ENCODE data around the gene RNF214.

Gene RNF214

GRCh38 chr11:117217141-117218084 lies 15.1 kb upstream of the RNF214 start:
- DNase-seq = peak; percentile 71

DNA sequence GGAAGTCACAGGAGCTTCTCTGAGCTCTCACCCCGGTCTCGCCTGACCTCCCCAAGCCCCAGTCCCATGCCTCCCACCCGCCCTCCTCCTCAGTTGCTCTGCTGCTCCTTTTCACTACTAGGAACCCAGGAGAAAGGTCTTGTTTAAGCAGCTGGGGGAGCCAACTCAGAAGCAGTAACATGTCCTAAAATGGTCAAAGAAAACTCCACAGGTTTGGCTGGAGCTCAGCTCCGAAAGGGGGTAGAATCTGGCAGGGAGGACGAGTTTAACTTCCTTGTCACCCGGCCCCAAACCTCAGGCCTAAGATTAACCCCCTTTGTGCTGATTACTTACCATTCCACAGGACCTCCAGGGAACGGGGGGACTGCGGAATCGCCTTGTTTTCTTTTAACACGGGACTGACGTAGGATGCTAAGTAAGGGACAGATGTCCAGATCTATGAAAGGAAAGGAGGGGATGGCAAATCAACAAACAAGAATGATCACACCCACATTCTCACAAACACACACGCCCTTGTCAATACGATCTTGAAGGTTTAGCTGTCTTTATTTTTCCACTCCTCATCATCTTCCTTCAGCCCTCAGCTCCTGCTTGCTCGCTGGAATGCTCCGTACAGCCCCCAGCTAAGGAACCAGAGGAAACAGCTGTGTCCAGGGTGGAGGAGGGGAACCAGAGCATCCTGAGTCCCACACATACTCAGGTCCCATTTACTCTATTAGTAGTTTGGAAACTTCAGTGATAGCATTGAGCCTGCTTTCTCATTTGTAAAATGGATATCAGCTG lies 14.1 kb upstream of the RNF214 start:
- no peak for DNase-seq

GRCh38 chr11:117219001-117219400 lies 13.5 kb upstream of the RNF214 start:
- no peak for DNase-seq

DNA sequence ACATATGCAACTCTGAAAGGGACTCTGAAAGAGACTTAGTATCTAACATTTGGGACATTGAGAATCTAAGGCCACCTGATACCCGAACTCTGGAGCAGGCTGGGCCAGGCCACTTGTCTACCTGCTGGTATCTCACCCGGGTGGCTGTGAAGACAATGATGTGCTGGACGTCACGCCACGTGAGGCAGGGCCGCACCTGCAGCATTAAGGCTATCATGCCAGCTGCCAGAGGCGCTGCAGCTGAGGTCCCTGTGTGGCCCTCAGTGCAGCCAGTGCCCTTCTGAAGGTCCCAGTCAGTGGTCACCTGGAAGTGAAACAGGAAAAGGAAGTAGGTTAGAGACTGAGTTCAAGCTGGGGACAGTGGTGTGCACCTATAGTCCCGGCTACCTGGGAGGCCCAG lies 13.0 kb upstream of the RNF214 start:
- DNase-seq = no peak

- DNase-seq = no peak
Measured at GRCh38 chr11:117219995-117220394, 12.5 kb upstream of the RNF214 start.

DNA sequence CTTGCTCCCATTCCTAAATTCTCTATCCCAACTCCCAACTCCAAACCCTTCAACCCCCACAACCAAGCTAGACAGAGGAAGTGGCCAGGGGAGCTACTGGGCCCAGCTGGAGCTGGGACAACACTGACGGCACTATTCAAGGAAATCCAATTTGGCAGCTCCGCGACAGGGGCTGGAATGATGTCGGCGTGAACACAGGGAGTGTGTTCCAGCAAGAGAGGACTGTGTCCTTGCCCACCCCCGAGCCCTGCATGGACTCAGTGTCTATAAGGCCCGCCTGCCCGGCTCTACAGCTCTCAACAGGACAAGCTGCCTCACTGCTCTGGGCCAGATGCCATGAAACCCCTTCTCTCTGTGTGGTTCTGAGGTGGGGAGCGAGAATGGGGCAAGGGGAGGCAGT lies 11.9 kb upstream of the RNF214 start:
- no peak for DNase-seq

DNA sequence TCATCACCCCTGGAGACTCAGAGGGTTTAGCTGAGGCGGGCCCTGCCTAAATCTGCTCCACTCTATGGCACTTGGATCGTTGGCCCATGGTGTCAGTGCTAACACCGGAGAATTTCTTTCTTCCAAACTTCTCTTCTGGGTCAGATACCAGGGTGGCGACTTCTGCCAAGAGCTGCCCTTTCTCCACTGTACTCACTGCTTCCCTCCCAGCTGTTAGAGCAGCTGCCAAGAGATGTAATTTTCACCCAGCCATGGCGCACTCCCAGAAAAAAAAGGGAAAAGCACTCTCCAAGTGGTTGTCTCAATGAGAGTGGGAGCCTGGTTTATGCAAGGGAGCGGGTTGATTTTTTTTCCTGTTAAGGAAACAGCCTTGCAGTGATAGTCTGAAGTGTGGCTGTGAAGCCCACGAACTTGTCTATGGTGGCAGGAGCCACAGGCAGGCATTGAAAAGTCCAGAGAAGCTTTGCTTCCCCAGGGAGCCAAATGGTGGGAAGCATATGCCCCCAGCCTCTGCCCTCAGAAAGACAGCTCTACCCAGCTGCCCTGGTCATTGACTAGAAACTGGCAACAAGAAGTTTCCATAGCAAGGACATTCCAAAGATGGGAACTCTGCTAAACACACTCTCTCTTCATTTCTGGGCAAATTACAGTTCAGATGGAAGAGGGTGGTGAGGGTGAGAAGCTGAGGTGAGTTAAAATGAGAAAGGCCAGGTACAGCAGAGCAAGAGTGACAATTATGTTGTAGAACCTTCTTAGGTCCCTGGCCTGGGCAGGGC lies 11.3 kb upstream of the RNF214 start:
- DNase-seq = no peak

- peak; percentile 45 for DNase-seq
Measured at GRCh38 chr11:117221775-117222517, 10.5 kb upstream of the RNF214 start.

GRCh38 chr11:117222991-117223740 lies 9.3 kb upstream of the RNF214 start:
- no peak for DNase-seq

DNA sequence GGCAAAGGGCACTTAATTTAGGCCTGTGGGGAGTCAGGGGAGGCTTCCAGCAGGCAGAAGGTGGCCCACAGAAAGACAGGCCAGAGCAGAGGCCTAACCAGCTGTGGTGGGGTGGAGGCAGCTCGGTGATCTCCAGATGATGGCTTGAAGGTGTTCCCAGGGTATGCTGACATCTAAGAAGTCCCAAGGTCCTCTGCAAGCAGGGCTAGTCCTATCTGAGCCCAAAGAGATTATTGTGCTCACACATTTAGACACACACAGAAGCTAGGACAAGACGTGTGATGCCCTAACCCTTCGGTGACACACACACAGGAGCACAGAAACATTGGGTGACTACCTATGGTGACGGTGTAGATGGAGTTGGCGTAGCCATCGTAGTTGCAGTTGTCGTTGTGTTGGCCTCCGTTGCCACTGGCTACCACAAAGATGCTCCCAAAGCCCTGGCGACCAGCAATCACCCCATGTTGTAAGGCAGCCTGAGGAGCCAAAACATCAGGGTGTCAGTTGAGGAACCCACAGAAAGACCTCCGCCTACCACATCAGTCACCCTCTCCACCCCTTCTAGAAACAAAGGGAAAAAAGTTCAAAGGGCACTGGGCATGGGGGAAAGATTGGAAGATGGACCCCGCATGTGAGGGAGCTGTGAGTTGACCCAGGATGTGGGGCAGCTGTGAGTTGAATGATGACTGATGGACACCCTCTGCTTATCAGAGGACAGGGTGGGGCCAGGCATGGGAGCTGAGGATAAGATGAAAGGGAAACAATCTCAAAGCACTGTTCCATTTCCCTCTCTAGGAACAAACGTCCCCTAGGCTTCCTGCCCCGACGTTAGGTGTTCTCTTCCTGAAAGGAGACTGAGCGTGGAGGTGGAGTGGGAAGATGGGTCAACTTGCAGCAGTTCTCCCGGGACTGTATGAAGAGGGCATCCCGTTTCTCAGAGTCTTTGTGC lies 8.5 kb upstream of the RNF214 start:
- DNase-seq = no peak

- no peak for DNase-seq
Measured at GRCh38 chr11:117225553-117226170, 6.8 kb upstream of the RNF214 start.

DNA sequence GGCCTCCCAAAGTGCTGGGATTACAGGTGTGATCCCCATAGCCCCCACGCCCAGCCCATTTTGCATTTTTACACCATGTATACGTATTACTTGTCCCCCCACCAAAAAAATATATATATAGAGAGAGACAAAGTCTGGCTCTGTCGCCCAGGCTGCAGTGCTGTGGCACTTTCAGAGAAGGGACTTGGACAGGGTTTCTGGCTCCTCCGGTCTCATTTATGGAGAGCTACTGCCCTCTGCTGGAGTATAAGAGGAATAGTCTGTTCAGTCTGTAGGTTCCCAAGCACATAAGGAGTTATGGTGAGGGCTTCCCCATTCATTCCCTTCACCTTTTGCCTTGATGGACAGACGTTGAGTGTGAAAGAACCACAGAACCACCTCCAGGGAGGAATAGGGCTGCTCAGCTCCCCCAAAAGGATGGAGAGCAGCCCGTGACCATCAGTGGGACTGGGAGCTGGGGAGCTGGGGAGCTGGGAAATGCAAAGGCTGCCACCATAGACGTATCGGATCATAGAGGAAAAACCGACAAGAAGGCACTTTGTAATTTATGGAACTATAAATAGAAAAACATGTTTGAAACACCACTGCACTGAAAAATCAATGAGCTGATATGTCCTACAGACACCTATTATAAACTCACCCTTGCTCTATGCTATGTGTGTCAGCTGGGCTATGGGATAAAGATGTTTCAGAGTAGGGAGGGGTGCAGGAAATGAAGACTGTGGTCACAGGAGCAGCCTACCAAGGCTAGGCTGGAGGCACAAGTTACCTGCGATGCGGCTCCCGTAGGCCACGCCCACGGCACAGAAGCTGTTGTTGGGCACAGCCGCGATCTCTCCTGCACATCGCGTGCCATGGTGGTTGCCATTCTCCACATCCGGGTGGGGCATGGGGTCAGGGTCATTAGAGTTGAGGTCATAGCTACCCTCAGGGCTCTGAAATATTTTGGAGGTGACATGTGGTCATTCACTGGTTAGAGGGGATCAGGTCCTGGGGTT lies 5.8 kb upstream of the RNF214 start:
- peak; percentile 78 for DNase-seq

DNA sequence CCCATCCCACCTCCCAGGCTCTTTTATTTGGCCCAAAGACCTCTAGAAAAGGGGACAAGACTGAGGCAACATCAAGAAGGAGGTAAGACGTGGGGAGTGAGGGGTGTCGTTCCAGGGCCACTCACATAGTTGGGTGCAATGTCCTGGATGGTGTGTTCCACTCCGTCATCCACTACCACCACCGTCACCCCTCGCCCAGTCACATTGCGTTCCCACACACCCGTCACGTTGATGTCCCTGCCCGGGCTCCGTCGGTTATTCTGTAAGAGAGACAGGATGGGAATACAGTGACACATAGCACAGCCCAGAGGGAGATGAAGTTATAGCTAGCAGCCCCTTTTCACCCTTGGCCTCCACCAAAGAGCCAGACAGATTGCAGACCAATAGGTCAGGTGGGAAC lies 4.4 kb upstream of the RNF214 start:
- DNase-seq = no peak

DNA sequence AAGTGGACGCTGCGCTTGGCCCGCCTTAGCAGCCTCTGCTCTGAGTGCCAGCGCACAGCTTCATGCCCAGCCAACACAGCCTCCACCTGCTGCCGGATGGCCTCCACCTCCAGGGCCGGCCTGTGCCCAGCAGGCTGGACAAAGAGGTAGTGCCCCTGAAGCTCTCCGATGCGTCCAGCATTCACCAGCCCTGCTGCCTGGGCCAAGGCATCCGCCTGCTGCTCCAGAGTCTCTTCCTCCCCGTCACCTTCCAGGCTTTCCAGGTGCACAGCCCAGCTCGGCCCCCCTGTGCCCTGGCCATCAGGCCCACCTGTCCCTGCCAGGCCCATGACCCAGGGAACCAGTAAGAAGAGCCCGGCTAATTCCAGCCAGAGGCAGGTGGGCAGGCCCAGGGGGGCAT lies 3.1 kb upstream of the RNF214 start:
- no peak for DNase-seq

DNA sequence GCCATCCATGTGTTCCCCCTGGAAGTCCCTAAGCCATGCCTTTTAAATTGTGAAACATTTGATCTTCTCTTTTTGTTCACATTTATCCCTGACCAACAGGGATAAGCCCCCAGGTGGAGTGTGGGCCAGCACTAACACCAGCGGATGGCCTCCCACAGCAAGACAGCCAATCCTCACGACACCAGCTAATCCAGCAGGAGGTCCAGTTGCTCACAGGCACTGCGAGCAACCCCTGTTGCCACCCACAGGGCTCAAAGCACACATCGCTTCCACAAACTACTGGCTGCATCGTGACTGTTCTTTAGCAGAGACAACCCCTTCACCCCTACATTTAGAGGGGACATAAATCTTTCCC lies 2.6 kb upstream of the RNF214 start:
- no peak for DNase-seq

- DNase-seq = no peak
Measured at GRCh38 chr11:117230286-117230961, 2.0 kb upstream of the RNF214 start.

DNA sequence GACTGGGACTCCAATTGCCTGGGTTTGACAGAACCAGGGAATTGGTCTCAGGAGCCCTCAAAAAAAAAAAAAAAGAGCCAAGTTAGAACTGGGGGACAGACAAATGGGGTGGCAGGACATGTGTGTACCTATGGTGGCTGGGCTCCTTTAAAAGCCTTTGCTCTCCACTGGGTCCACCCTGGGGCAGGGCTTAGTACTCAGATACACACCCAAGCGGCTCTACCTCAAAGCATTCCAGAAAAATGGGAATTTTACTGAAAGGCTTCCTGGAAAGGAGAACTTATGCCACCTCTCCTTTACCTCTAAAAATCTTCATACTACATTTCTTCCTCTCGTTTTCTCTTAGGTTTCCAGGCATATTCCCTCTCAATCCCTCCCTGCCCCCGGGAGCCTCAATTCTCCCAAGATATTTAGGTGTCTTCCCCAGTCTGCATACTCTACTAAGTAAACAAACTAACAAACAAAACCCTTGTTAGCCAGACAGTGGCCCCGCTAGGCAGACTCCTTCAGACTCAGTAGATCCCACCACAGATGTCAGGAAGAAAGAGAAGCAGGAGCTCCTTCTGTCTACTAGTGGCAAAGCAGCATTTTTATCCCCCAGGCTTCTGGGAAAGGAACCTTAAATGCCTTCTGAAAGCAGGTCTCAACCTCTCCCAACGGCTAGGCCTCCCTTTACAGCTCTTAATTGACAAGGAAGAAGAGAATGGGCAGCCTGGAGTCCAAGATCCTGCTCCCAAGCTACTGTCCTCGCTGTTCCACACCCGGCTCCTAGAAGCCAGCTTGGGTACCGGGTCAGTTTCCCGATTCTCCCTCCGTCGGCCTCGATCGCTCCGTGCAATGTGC lies 1.3 kb upstream of the RNF214 start:
- DNase-seq = no peak

DNA sequence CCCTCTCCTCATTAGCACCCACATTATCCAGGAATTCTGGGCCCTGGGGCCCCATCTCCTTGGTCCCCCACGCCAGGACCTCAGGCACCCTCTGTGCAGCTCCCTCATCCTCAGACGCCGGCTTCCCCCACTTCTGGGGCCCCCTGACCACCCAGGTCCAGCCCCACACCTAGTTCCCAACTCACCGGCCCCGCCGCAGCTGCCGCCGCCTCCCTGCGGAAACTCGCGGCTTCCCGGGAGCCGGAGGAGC lies 704 bp upstream of the RNF214 start, which contains the start of gene PCSK7:
Gene PCSK7 (minus strand): TSS at position 232 of the 250 bp plus-strand sequence. CDS start 2,229 bp downstream, outside the sequence.
- DNase-seq = no peak
